Measurements from ENCODE around the gene IQCB1. TPM values are rescaled to one million over a fixed set of nuclear protein-coding genes. Genes with fewer than 3 reads are reported as not detected.

The IQCB1 gene
- total RNA-seq, 2 donors from 2014 or later = 10.8 to 12.5 TPM

DNA sequence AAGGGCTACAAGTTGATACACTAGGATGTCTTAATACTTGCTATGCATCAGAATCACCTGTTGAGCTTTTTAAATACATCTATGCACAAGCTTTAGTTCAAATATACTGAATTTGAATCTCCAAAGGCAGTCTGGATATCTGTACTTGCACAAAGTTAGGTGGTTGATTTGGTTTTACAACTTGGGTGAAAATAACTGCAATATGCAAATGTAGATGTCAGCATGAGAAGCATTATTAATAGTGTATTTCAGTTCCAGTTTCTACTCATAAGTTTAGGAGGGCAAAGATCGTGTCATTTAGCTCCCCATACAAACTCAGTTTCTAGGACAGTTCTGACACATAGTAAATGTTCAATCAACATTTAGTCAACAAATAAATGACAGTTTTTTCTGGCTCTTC is 25.6 kb downstream of the IQCB1 start:
- Histone ChIP-seq H3K27me3 (no peaks in the 10 kb centered on the region), H3K4me3 (no peak overlapping the region), H3K4me1 (no peaks in the 10 kb centered on the region), H3K9me3 (no peaks in the 10 kb centered on the region), H3K9ac (ENCODE audit: low read depth in 2 of 2, low read length in 2 of 2) (no peak overlapping the region), H3K36me3 (no peaks in the 10 kb centered on the region), H3K27ac (no peak overlapping the region)
- no peak for DNase-seq
- TF ChIP-seq, protein P1, sequence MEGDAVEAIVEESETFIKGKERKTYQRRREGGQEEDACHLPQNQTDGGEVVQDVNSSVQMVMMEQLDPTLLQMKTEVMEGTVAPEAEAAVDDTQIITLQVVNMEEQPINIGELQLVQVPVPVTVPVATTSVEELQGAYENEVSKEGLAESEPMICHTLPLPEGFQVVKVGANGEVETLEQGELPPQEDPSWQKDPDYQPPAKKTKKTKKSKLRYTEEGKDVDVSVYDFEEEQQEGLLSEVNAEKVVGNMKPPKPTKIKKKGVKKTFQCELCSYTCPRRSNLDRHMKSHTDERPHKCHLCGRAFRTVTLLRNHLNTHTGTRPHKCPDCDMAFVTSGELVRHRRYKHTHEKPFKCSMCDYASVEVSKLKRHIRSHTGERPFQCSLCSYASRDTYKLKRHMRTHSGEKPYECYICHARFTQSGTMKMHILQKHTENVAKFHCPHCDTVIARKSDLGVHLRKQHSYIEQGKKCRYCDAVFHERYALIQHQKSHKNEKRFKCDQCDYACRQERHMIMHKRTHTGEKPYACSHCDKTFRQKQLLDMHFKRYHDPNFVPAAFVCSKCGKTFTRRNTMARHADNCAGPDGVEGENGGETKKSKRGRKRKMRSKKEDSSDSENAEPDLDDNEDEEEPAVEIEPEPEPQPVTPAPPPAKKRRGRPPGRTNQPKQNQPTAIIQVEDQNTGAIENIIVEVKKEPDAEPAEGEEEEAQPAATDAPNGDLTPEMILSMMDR (IDR thresholded peaks at IDR 0.05) = no peak
- intact Hi-C loops (cut with DNase I) = no loop called here

DNA sequence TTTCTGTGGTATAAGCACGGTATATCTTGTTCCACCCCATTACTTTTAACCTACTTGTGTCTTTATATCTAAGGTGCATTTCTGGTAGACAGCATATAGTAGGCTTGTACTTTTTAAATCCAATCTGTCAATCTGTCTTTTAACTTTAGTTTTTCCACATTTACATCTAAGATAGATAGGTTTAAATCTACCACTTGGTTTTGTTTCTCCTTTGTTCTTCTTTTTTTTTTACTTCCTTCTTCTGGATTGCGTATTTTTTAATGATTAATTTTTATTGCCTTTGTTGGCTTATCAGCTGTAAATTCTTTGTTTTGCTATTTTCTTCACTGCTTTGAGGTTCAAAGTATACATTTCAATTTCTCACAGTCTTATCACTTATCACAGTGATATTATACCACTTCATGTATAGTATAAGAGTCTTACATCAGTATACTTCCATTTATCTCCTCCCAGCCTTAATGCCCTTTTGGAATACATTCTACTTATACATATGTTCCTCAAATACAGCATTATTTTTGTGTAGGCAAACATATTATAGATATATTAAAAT is 31.0 kb downstream of the IQCB1 start:
- H3K27ac ChIP-seq = no peak overlapping the region

DNA sequence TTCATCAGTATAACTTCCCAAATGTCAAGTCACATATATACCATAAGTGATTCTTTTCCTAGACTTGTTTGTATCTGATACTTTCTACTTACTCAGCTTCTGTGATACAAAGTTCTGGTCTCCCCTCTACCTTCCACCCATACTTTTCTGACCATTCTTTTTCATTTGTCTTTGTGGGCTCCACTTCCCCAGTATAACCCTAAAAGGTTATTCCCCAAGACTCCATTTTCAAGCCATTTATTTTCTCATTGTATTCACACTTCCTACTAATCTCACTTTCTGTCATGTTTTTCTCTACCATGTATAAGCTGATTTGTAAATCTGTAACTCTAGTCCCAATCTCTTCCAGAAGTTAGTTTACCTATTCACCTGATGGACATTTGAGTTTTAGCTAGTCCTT is 34.0 kb downstream of the IQCB1 start:
- TF ChIP-seq, protein P1 (IDR thresholded peaks at IDR 0.05) = no peak
- Histone ChIP-seq H3K36me3 (no peaks in the 10 kb centered on the region), H3K9me3 (no peaks in the 10 kb centered on the region), H3K4me3 (no peak overlapping the region), H3K27me3 (no peaks in the 10 kb centered on the region), H3K9ac (ENCODE audit: low read depth in 2 of 2, low read length in 2 of 2) (no peak overlapping the region), H3K27ac (no peak overlapping the region), H3K4me1 (no peaks in the 10 kb centered on the region)
- intact Hi-C loops (cut with DNase I) = no loop called here
- DNase-seq = no peak

More for the DNA sequence above, 31.0 kb downstream of the IQCB1 start:
- no peak overlapping the region for H3K4me3 ChIP-seq
- no peak for DNase-seq
- H3K9ac ChIP-seq (ENCODE audit: low read depth in 2 of 2, low read length in 2 of 2) = no peak overlapping the region
- TF ChIP-seq, protein P1 (IDR thresholded peaks at IDR 0.05) = no peak
- H3K4me1 ChIP-seq = no peaks in the 10 kb centered on the region
- intact Hi-C loops (cut with DNase I) = no loop called here
- H3K36me3 ChIP-seq = no peaks in the 10 kb centered on the region
- no peaks in the 10 kb centered on the region for H3K27me3 ChIP-seq
- no peaks in the 10 kb centered on the region for H3K9me3 ChIP-seq

DNA sequence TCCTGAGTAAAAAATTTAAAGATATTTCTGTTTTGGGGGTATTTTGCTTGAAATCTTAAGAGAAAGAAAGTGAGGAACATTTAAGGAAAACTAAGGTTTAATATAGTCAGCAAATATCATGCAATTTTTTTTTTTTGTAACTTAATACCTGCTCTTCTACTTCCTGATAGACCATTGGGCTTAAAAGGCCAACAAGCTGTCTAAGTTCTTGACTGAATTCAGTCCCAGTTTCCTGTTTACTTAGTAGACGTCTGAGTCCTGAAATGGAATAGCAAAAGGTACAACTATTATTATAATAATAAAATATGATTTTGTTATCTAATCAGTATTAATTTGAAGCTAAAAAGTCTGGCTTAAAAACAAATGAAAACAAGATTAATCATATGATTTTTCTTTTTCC is 37.9 kb downstream of the IQCB1 start:
- H3K9ac ChIP-seq (ENCODE audit: low read depth in 2 of 2, low read length in 2 of 2) = no peak overlapping the region

DNA sequence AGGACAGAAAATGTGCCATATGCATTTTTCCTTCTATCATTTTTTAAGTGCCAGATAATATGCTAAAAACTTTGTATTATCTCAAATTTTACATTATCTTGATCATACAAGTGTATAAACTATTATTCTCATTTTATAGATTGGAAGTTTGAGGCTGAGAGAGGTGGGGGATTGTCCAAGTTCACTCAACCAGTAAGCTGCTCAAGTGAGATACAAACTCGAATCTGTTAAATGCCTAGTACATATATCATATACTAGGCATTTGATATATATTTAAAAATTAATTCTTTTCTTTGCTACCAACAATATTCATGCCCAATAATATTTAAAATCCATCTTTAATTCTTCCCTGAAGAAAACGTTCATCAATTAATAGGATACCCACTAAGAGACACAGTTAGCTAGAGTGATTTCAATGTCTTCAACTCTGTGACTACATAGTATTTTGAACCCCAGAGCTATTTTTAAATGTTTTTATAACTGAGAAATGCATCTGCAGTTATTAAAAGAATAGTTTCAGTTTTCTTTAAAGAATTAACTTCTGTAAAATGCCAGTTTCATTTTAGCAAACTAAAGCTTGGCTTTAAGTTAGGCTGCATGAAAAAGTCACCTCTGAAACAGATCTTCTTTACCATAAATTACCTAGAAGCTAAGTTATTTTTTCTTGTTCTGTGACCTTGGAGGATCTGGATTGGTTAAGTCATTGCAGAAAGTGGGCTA is 40.4 kb downstream of the IQCB1 start:
- no peak overlapping the region for H3K4me3 ChIP-seq
- H3K27me3 ChIP-seq = no peaks in the 10 kb centered on the region
- H3K27ac ChIP-seq = no peak overlapping the region
- H3K9me3 ChIP-seq = no peaks in the 10 kb centered on the region
- TF ChIP-seq, protein P1 (IDR thresholded peaks at IDR 0.05) = no peak
- no peak overlapping the region for H3K9ac ChIP-seq (ENCODE audit: low read depth in 2 of 2, low read length in 2 of 2)
- intact Hi-C loops (cut with DNase I) = no loop called here
- H3K4me1 ChIP-seq = no peaks in the 10 kb centered on the region
- no peak for DNase-seq
- no peaks in the 10 kb centered on the region for H3K36me3 ChIP-seq

More for the DNA sequence above, 37.9 kb downstream of the IQCB1 start:
- no peak for DNase-seq
- TF ChIP-seq, protein P1 (IDR thresholded peaks at IDR 0.05) = no peak
- Histone ChIP-seq H3K36me3 (no peaks in the 10 kb centered on the region), H3K9me3 (no peaks in the 10 kb centered on the region), H3K4me1 (no peaks in the 10 kb centered on the region), H3K4me3 (no peak overlapping the region), H3K27me3 (no peaks in the 10 kb centered on the region), H3K27ac (no peak overlapping the region)
- intact Hi-C loops (cut with DNase I) = no loop called here
